AG04450 (cell line): ENCODE results near the gene PLCD1. TPM values are rescaled to one million over a fixed set of nuclear protein-coding genes. Genes with fewer than 3 reads are reported as not detected.
A peak's percentile ranks its signal among the peaks of the same experiment; 100 is the strongest.

ENCODE experiments used
- CTCF ChIA-PET: fragments of 300-600, 350-600 bp; formaldehyde crosslinking; extraction: SDS; loops from one replicate; lab custom pipeline; 2022; ENCODE audit warnings: antibody characterized with exemption, inconsistent platforms; lab: Charles Lee
- POLR2A ChIA-PET: fragments of 350-600 bp; formaldehyde crosslinking; extraction: SDS; loops from one replicate; lab custom pipeline; 2021; ENCODE audit warnings: antibody characterized with exemption, inconsistent platforms; lab: Yijun Ruan, JAX
- DNase-seq: peaks from one replicate; pipeline ENCODE4 v3.0.0-alpha.2; 2011; ENCODE audit warnings: low read depth, low spot score
- H3K27ac ChIP-seq: one replicate; pipeline ENCODE4 v1.5.1; 2012; ENCODE audit warnings: low read depth, low read length, control low read depth
- H3K27me3 ChIP-seq: one replicate; pipeline ENCODE4 v1.6.0; 2012; ENCODE audit warnings: low read length; ENCODE audit not compliant: control insufficient read depth, insufficient read depth
- H3K4me3 ChIP-seq: 2 replicates; pipeline ENCODE4 v1.5.1; 2011; ENCODE audit warnings: mild to moderate bottlenecking, low read depth, low read length, control low read depth
- H3K9me3 ChIP-seq: 2 replicates; pipeline ENCODE4 v1.5.1; 2012; ENCODE audit warnings: low read length; ENCODE audit not compliant: control insufficient read depth, insufficient read depth
- CTCF ChIP-seq: IDR thresholded peaks from 2 replicates; pipeline ENCODE4 v1.5.1; 2011; ENCODE audit warnings: low read depth, low read length, control low read depth, inconsistent platforms
- polyA plus RNA-seq: library from polyadenylated mRNA; depleted of rRNA; stranded (reverse); fragments of >200 nt; gene quantifications from 2 replicates; pipeline ENCODE4 v1.2.3, GENCODE V29; 2011

Gene PLCD1
- polyA plus RNA-seq, 1 experiment = 14.4 TPM

- DNase-seq = peak; percentile 55
- ChIA-PET CTCF (interaction anchor here (0.6 to 1.9 kb wide), 34 partner anchors 8 to 186 kb away, joined by 3 to 20 read pairs (median 4); no protein-coding TSS in a partner anchor), POLR2A (interaction anchor here (1.1 to 1.2 kb wide), 2 partner anchors 23 to 141 kb away, joined by 3 to 4 read pairs; no protein-coding TSS in a partner anchor)
- no peak overlapping the region for H3K4me3 ChIP-seq
- H3K27ac ChIP-seq = no peak overlapping the region
- no peaks in the 10 kb centered on the region; the same call in 1 of the 2 replicates for H3K9me3 ChIP-seq
- peaks cover 1% of the 10 kb centered on the region for H3K27me3 ChIP-seq
- TF ChIP-seq CTCF = peak; percentile 87
Observed at GRCh38 chr3:37996785-37997301, 32.6 kb downstream of the PLCD1 start.

DNA sequence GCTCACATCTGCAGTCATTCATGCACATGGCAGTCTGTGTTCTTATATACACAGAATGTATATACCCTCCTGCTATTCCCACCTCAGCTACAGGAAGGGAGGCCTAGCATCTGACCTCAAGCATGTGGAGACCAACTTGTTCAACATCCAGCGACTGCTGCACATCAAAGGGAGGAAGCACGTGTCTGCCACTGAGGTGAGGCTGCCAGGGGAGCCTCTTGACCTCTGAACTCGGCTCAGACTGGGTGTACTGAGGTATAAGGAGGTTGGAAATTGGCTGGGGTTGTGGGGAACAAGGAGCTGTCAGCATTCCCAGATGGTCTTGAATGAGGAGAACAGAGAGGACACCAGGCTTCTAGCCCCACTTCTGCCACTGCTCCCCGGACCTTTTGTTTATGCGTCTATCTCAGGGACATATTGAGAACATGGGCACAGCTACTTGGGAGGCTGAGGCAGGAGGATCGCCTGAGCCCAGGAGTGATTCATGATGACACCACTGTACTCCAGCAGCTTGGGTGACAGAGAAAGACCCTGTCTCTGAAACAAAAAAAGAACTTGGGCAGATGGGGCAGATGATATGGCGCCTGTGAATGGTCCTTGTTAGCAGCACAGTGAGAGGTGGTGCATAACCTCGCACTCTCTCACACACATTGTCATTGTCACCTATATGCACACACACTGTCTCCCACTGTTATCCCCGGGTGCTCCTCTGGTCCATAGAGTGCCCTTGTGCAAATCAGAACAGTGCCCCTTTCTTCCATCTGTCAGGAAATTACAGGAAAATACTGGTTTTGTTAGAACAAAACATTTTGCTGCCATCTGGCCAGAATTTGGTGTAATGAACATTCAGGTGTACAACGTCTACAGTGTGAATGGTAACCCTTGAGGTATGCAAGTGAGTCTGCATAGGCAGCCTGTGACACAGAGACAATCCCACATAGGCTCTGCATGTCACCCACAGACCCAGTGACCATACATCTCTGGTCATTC lies 33.5 kb downstream of the PLCD1 start:
- Histone ChIP-seq H3K4me3 (no peak overlapping the region), H3K9me3 (no peaks in the 10 kb centered on the region; the same call in 1 of the 2 replicates), H3K27me3 (peaks cover 4% of the 10 kb centered on the region), H3K27ac (no peak overlapping the region)
- DNase-seq = no peak
- no peak for TF ChIP-seq CTCF
- ChIA-PET POLR2A (interaction anchor here (1.1 to 1.2 kb wide), 2 partner anchors 22 to 140 kb away, joined by 3 to 4 read pairs; no protein-coding TSS in a partner anchor), CTCF (interaction anchor here (0.6 to 1.9 kb wide), 33 partner anchors 8 to 185 kb away, joined by 3 to 20 read pairs (median 4); no protein-coding TSS in a partner anchor)

DNA sequence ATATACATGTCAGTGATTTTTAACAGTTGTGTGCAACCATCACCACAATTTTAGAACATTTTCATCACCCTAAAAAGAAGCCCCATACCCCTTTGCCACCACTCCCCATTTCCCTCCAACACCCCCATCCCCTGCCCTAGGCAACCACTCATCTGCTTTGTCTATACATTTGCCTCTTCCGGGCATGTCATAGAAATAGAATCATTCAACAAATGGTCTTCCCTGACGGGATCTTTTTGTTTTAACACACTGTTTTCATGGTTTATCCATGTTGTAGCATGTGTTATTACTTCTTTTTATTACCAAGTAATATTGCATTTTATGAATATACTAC lies 34.8 kb downstream of the PLCD1 start:
- TF ChIP-seq CTCF = no peak
- no peak overlapping the region for H3K27ac ChIP-seq
- DNase-seq = no peak
- no peaks in the 10 kb centered on the region; the same call in 1 of the 2 replicates for H3K9me3 ChIP-seq
- ChIA-PET POLR2A (interaction anchor here (0.6 to 1.0 kb wide), 4 partner anchors 15 to 143 kb away, joined by 3 to 9 read pairs (median 4); no protein-coding TSS in a partner anchor), CTCF (no interaction called here)
- peak overlapping the region; percentile 67 for H3K4me3 ChIP-seq
- H3K27me3 ChIP-seq = peaks cover 4% of the 10 kb centered on the region

GRCh38 chr3:37993820-37994638 lies 35.4 kb downstream of the PLCD1 start:
- H3K27me3 ChIP-seq = peaks cover 4% of the 10 kb centered on the region
- ChIA-PET POLR2A (interaction anchor here (0.6 to 1.0 kb wide), 4 partner anchors 14 to 142 kb away, joined by 3 to 9 read pairs (median 4); no protein-coding TSS in a partner anchor), CTCF (no interaction called here)
- peak overlapping the region; percentile 67 for H3K4me3 ChIP-seq
- peak overlapping the region; percentile 85 for H3K27ac ChIP-seq
- DNase-seq = no peak
- 0 out of 2 replicates have a peak, but pooled peaks have one; percentile 7 for TF ChIP-seq CTCF
- no peaks in the 10 kb centered on the region; the same call in 1 of the 2 replicates for H3K9me3 ChIP-seq
